ENCODE measurements around the gene PPM1H. TPM values are rescaled to one million over a fixed set of nuclear protein-coding genes. Genes with fewer than 3 reads are reported as not detected.

The PPM1H gene
- total and polyA plus RNA-seq, 2 of the 8 experiments (the other 6 are each of a cell fraction or from before 2014, with no cell fraction given): 16.4 to 36.1 TPM

DNA sequence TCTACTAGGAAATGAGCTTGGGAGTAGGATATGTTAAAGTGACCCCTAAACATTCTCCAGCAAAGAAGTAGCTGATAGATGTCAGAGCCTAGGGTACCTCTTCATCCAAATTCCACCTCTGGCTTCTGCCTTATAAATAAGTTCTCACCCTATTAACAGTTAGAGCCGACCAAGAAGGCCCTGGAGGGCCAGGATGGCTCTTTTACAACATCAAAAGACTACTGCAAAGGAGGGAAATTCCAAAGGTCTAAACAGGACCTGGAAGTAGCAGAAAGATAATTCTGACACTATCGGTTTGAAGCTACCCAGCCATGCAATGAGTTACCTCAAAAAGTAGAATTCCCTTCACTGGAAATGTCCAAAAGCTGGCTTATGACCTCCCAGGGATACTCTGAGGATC lies 90.0 kb downstream of the PPM1H start:
- Histone ChIP-seq H2BK120ac (replicated peaks; ENCODE audit: low read depth, low read length) (no peak overlapping the region), H3K4me1 (replicated peaks in 1 of 4; ENCODE audit: control insufficient read depth in 3 of 4, insufficient read depth in 4 of 4, low read length in 3 of 4) (peaks cover 0 to 18% (median 5%) of the 10 kb centered on the region in 4 experiments; a peak in 4 of 7 replicates), H2BK15ac (ENCODE audit: low read length) (no peak overlapping the region), H3K4me2 (ENCODE audit: insufficient read depth in 1 of 2, low read depth in 2 of 2, low read length in 2 of 2) (no peak overlapping the region), H2BK5ac (ENCODE audit: low read depth, low read length) (no peak overlapping the region), H3K23me2 (ENCODE audit: low read depth, low read length) (no peaks in the 10 kb centered on the region), H3K18ac (ENCODE audit: extremely low read depth, low read length) (no peak overlapping the region), H4K5ac (ENCODE audit: insufficient read length, low read depth, low read length) (no peak overlapping the region), H3K79me2 (ENCODE audit: control insufficient read depth in 1 of 2, insufficient read depth in 2 of 2, low read length in 2 of 2) (peaks cover 0 to 30% of the 10 kb centered on the region in 2 experiments; a peak in 2 of 4 replicates), H3K79me1 (ENCODE audit: low read depth, low read length) (peaks cover 2% of the 10 kb centered on the region; the same call in 1 of the 2 replicates), H2BK20ac (ENCODE audit: low read length) (no peak overlapping the region), H4K20me1 (replicated peaks in 1 of 2; ENCODE audit: control insufficient read depth in 1 of 2, insufficient read depth in 2 of 2, low read length in 2 of 2) (no peaks in the 10 kb centered on the region), H2AK5ac (ENCODE audit: low read depth, low read length) (no peak overlapping the region), H2BK12ac (ENCODE audit: low read depth, low read length) (no peak overlapping the region), H4K8ac (ENCODE audit: extremely low read depth, insufficient read depth, low read length) (no peak overlapping the region), H3K9me3 (ENCODE audit: insufficient read depth in 2 of 2, low read depth in 1 of 2, low read length in 1 of 2) (no peaks in the 10 kb centered on the region), H3K4me3 (ENCODE audit: extremely low read depth in 1 of 4, insufficient read depth in 2 of 4, low read depth in 3 of 4, low read length in 4 of 4) (no peak overlapping the region), H3K23ac (ENCODE audit: insufficient read length) (no peak overlapping the region), H3K4ac (replicated peaks; ENCODE audit: insufficient read length, low read depth, low read length) (no peak overlapping the region), H3K56ac (replicated peaks; ENCODE audit: insufficient read length, low read depth, low read length) (no peak overlapping the region), H3K27ac (ENCODE audit: low read depth, low read length) (no peak overlapping the region), H3K9ac (replicated peaks in 1 of 4; ENCODE audit: extremely low read depth in 1 of 4, low read depth in 3 of 4, low read length in 3 of 4) (no peak overlapping the region), H4K91ac (replicated peaks; ENCODE audit: insufficient read length, low read length) (no peak overlapping the region), H3K36me3 (ENCODE audit: control insufficient read depth in 2 of 4, insufficient read depth in 4 of 4, low read length in 3 of 4) (no peaks in the 10 kb centered on the region), H3K27me3 (replicated peaks in 1 of 4; ENCODE audit: control insufficient read depth in 3 of 4, extremely low read depth in 1 of 4, insufficient read depth in 3 of 4, low read length in 3 of 4) (no peaks in the 10 kb centered on the region), H2AFZ (ENCODE audit: low read length) (no peak overlapping the region), H3K14ac (ENCODE audit: insufficient read length) (no peak overlapping the region)
- POLR2A ChIA-PET (ENCODE audit: partially characterized antibody): interaction anchor here (1.2 kb wide), 1 partner anchor 14 kb away, joined by 4 read pairs; no protein-coding TSS in a partner anchor
- no peak for DNase-seq (ENCODE audit: low read depth in 1 of 2, low spot score in 2 of 2)
- FAIRE-seq: no peak
- WGBS, 2 experiments (ENCODE audit: extremely low coverage in 1 of 2, insufficient coverage in 1 of 2, insufficient read length in 1 of 2, insufficient replicate concordance in 2 of 2, low coverage in 1 of 2, low lambda C conversion rate in 2 of 2, missing lambda C conversion rate in 1 of 2): 86% methylated on average over 2 of the region's 2 CpGs; no CpG with 5 or more reads in 1 of the 2 experiments
- CTCF ChIA-PET (ENCODE audit: partially characterized antibody): interaction anchor here (1.0 to 1.5 kb wide), 4 partner anchors 31 to 224 kb away, joined by 3 to 4 read pairs (median 3); no protein-coding TSS in a partner anchor
- TF ChIP-seq EP300 (IDR thresholded peaks at IDR 0.05; ENCODE audit: borderline replicate concordance in 1 of 2, low read depth in 2 of 2, low read length in 2 of 2) (no peak), SRF (IDR thresholded peaks at IDR 0.05; ENCODE audit: low read depth, low read length) (no peak), BRCA1 (IDR thresholded peaks at IDR 0.05; ENCODE audit: low read depth, low read length) (no peak)
